Mesendoderm (in vitro differentiated cells): ENCODE results near the gene DNAJC25.
A peak's percentile ranks its signal among the peaks of the same experiment; 100 is the strongest.
"Not testable (repeated sequence)": the region's sequence is repeated elsewhere in the genome, so short reads cannot be mapped to it uniquely, and the experiment has no call there.

Experiments
- DNase-seq: peaks from one replicate; pipeline ENCODE4 v3.0.0; 2013
- H2AK5ac ChIP-seq: 2 replicates; pipeline ENCODE4 v1.6.1; 2013; ENCODE audit warnings: low read length, inconsistent platforms
- H2BK120ac ChIP-seq: 2 replicates; pipeline ENCODE4 v1.6.1; 2013; ENCODE audit warnings: low read depth, mild to moderate bottlenecking, low read length, moderate library complexity, mixed read lengths
- H2BK15ac ChIP-seq: replicated peaks from 2 replicates; pipeline ENCODE4 v1.6.1; 2013; ENCODE audit warnings: low read depth, mild to moderate bottlenecking, moderate library complexity
- H2BK5ac ChIP-seq: 2 replicates; pipeline ENCODE4 v1.6.1; 2013; ENCODE audit warnings: low read length, inconsistent platforms
- H3K18ac ChIP-seq: 2 replicates; pipeline ENCODE4 v1.6.1; 2013; ENCODE audit warnings: mild to moderate bottlenecking, low read length, mixed read lengths
- H3K23ac ChIP-seq: one replicate; pipeline ENCODE4 v1.6.1; 2013; ENCODE audit warnings: low read length
- H3K27ac ChIP-seq: 2 replicates; pipeline ENCODE4 v1.5.1; 2013; ENCODE audit warnings: low read depth, mild to moderate bottlenecking, inconsistent platforms, low read length, moderate library complexity
- H3K27me3 ChIP-seq: 2 replicates; pipeline ENCODE4 v1.6.1; 2013; ENCODE audit warnings: low read length, control low read depth, mild to moderate bottlenecking, inconsistent platforms; ENCODE audit not compliant: insufficient read depth, poor library complexity
- H3K36me3 ChIP-seq: 2 replicates; pipeline ENCODE4 v1.6.1; 2013; ENCODE audit warnings: low read length, inconsistent platforms; ENCODE audit not compliant: control insufficient read depth, insufficient read depth
- H3K4ac ChIP-seq: one replicate; pipeline ENCODE4 v1.6.1; 2013; ENCODE audit warnings: low read depth, mild to moderate bottlenecking, low read length, moderate library complexity
- H3K4me1 ChIP-seq: 2 replicates; pipeline ENCODE4 v1.6.1; 2013; ENCODE audit warnings: low read depth, low read length, inconsistent platforms; ENCODE audit not compliant: control insufficient read depth
- H3K4me2 ChIP-seq: 2 replicates; pipeline ENCODE4 v1.6.1; 2013; ENCODE audit warnings: low read length
- H3K4me3 ChIP-seq: 2 replicates; pipeline ENCODE4 v1.5.1; 2013; ENCODE audit warnings: mild to moderate bottlenecking, low read length
- H3K56ac ChIP-seq: one replicate; pipeline ENCODE4 v1.6.1; 2013; ENCODE audit warnings: low read length
- H3K79me1 ChIP-seq: 2 replicates; pipeline ENCODE4 v1.6.1; 2013; ENCODE audit warnings: low read length, inconsistent platforms
- H3K79me2 ChIP-seq: 2 replicates; pipeline ENCODE4 v1.6.1; 2013; ENCODE audit warnings: mild to moderate bottlenecking, low read length; ENCODE audit not compliant: control insufficient read depth, insufficient read depth
- H3K9ac ChIP-seq: 2 replicates; pipeline ENCODE4 v1.6.1; 2013; ENCODE audit warnings: low read length, inconsistent platforms
- H4K5ac ChIP-seq: one replicate; pipeline ENCODE4 v1.6.1; 2013; ENCODE audit warnings: low read length
- H4K8ac ChIP-seq: one replicate; pipeline ENCODE4 v1.6.1; 2013; ENCODE audit warnings: low read depth, mild to moderate bottlenecking, control low read depth, low read length, moderate library complexity
- WGBS: extraction: QIAGEN DNeasy Blood & Tissue Kit; methylation state at CpG from one replicate; pipeline ENCODE4 v1.1.7; 2013; ENCODE audit warnings: low lambda C conversion rate, missing lambda C conversion rate; ENCODE audit not compliant: insufficient coverage; ENCODE audit errors: extremely low coverage; 5-methylcytosine and 5-hydroxymethylcytosine counted together

DNAJC25 gene

DNA sequence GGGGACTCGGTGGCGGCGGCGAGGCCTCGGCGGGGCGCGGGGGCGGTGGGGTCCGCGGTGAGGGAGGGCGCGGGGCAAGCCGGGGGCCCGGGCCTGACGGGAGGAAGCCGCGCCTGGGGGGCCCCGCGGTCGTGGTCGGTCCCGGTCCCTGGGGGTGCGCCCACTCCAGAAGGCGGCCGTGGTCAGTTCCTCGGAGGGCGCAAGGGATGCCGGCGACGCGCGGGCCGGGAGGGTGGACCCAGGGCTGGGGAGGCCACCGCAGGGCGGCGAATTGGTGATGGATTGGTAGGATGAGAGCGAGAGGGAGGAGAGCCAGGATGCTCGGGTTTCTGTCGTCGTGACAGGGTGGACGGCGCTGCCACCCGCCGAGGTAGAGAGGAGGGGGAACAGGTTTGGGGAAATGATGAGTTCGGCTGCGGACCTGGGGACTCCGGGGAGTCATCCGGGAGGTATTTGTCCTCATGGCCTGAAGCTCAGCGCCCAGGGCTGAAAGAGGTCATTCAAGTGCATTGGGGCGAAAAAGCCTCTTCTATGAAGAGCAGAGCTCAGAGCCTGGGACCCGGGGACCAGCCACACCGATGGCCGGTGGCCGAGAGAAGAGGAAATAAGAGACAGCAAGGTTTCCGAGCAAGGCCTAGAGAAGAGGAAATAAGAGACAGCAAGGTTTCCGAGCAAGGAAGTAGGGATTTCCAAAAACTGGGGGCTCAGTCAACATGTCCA lies 30.8 kb downstream of the DNAJC25 start:
- no peaks in the 10 kb centered on the region for H3K36me3 ChIP-seq
- H3K79me1 ChIP-seq, result peaks cover 10% of the 10 kb centered on the region
- peak overlapping the region; percentile 66 for H3K4ac ChIP-seq
- H2BK15ac ChIP-seq, result no peak overlapping the region
- H2BK120ac ChIP-seq, result no peak overlapping the region
- peak overlapping the region; percentile 78 for H3K4me2 ChIP-seq
- H3K27ac ChIP-seq, result peak overlapping the region; percentile 63
- no peak overlapping the region for H4K5ac ChIP-seq
- H3K18ac ChIP-seq, result peak overlapping the region; percentile 92
- H2BK5ac ChIP-seq, result peak overlapping the region; percentile 33
- peak overlapping the region; percentile 60 for H3K23ac ChIP-seq
- H3K79me2 ChIP-seq, result peaks cover 15% of the 10 kb centered on the region
- H3K27me3 ChIP-seq, result no peaks in the 10 kb centered on the region
- peak overlapping the region; percentile 91 for H3K56ac ChIP-seq
- peak overlapping the region; percentile 78 for H3K9ac ChIP-seq
- no peak overlapping the region for H4K8ac ChIP-seq
- peak; percentile 68 for DNase-seq
- no CpG with 5 or more reads among the region's 57 CpGs for WGBS
- peak overlapping the region; percentile 66 for H3K4me3 ChIP-seq
- no peak overlapping the region for H2AK5ac ChIP-seq
- H3K4me1 ChIP-seq, result peaks cover 5% of the 10 kb centered on the region

DNA sequence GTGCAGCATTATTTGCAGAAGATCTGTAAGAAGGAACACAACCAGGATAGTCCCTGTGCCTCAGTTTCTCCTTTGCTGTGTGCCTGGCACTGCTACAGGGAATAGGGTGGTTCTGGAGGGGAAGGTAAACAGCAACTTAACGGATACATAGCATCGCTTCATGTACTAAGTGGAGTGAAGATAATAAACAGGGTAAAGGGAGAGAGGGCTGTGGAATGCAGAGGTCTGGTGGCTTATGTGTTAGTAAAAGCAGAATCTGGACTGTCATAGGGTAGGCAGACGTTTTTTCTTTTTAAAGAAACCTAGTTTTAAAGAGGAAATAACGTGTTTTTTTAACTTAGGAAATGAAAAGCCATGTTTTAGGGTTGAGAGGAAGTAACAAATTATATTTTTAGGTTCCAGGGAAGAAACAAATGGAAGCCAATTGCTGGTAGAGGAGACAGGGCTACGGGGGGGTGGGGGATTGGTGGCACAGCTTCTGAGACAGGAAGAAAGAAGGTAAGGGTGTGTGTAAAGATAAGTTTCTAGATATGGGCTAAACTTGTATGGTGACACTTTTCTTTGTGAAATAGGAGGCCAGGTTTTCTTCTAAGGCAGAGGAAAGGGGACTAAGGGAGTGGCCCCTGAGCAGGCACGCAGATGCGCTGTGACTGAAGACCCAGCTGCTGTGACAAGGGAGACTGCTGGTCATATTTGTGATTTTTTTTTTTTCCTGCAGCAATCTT lies 31.6 kb downstream of the DNAJC25 start:
- peak; percentile 27 for DNase-seq
- no CpG with 5 or more reads among the region's 7 CpGs for WGBS

DNA sequence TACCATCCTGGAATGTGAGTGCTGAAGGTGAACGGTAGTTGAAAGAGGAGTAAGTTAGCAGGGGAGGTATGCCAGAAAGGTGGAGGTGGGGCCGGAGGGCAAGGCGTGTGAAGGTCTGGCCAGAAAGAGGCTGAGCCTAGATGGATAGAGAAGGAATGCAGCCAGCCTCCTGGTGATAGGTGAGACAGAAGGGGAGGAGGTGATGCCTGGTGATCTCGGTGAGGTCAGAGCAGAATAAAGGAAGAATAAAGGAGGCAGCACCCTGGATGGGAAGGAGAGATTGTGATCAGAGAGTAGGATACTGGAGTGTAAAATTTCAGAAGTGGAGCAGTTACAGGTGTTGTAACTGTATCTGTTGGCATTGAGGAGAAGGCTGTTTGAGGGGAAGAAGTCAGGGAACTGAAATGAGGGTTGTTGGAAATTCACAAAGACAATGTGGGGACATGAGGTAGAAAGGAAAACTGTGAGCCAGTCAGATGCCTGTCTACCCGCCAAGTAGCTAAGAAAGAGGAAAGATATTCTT lies 32.2 kb downstream of the DNAJC25 start:
- H3K23ac ChIP-seq, result no peak overlapping the region
- H3K4me1 ChIP-seq, result peaks cover 5% of the 10 kb centered on the region
- H3K4ac ChIP-seq, result no peak overlapping the region
- H3K27me3 ChIP-seq, result no peaks in the 10 kb centered on the region
- peaks cover 15% of the 10 kb centered on the region for H3K79me2 ChIP-seq
- H3K56ac ChIP-seq, result peak overlapping the region; percentile 74
- no CpG with 5 or more reads among the region's 5 CpGs for WGBS
- H3K79me1 ChIP-seq, result peaks cover 10% of the 10 kb centered on the region
- H3K4me3 ChIP-seq, result no peak overlapping the region
- H3K27ac ChIP-seq, result peak overlapping the region; percentile 72
- no peak overlapping the region for H2BK5ac ChIP-seq
- H2BK120ac ChIP-seq, result no peak overlapping the region
- H2AK5ac ChIP-seq, result no peak overlapping the region
- no peak overlapping the region for H2BK15ac ChIP-seq
- H3K18ac ChIP-seq, result peak overlapping the region; percentile 81
- no peaks in the 10 kb centered on the region for H3K36me3 ChIP-seq
- H4K8ac ChIP-seq, result no peak overlapping the region
- peak; percentile 96 for DNase-seq
- peak overlapping the region; percentile 39 for H3K9ac ChIP-seq
- peak overlapping the region; percentile 28 for H3K4me2 ChIP-seq
- H4K5ac ChIP-seq, result no peak overlapping the region

More for the DNA sequence above, 31.6 kb downstream of the DNAJC25 start:
- Histone ChIP-seq H2BK5ac (peak overlapping the region; percentile 31), H3K23ac (no peak overlapping the region), H2BK15ac (no peak overlapping the region), H3K4ac (no peak overlapping the region), H3K18ac (peak overlapping the region; percentile 81), H4K5ac (no peak overlapping the region), H3K4me2 (peak overlapping the region; percentile 78), H3K27ac (peak overlapping the region; percentile 72), H3K56ac (peak overlapping the region; percentile 91), H3K79me1 (peaks cover 10% of the 10 kb centered on the region), H3K4me1 (peaks cover 5% of the 10 kb centered on the region), H4K8ac (no peak overlapping the region), H3K4me3 (peak overlapping the region; percentile 66), H3K9ac (peak overlapping the region; percentile 78), H2BK120ac (no peak overlapping the region), H3K27me3 (no peaks in the 10 kb centered on the region), H3K36me3 (no peaks in the 10 kb centered on the region), H2AK5ac (no peak overlapping the region), H3K79me2 (peaks cover 15% of the 10 kb centered on the region)

DNA sequence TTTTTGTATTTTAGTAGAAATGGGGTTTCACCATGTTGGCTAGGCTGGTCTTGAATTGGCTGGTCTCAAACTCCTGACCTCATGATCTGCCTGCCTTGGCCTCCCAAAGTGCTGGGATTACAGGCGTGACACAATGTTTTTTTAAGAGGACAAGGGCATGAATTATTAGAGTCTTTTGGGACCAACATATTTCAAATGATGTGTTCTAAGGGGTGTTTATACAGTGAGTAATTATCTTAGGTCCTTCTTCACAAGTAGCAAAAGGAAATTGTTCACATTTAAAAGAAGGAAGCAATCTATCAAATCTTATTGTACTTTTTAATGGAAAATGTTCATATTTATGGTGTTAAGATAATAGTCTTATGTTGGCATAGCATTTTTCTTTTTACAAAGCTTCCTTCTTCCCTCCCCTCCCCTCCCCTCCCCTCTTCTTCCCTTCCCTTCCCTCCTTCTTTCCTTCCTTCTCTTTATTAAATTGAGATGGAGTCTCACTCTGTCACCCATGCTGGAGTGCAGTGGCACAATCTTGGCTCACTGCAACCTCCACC lies 37.0 kb downstream of the DNAJC25 start:
- Histone ChIP-seq H3K23ac (no peak overlapping the region), H3K79me1 (peaks cover 10% of the 10 kb centered on the region), H3K4ac (no peak overlapping the region), H3K4me1 (peaks cover 2% of the 10 kb centered on the region), H3K27me3 (no peaks in the 10 kb centered on the region), H3K9ac (no peak overlapping the region), H2BK5ac (no peak overlapping the region), H3K4me3 (no peak overlapping the region), H3K27ac (no peak overlapping the region), H3K56ac (no peak overlapping the region), H4K8ac (no peak overlapping the region), H2AK5ac (no peak overlapping the region), H3K18ac (no peak overlapping the region), H3K4me2 (no peak overlapping the region), H2BK120ac (no peak overlapping the region), H2BK15ac (no peak overlapping the region), H3K36me3 (no peaks in the 10 kb centered on the region), H4K5ac (no peak overlapping the region), H3K79me2 (peaks cover 12% of the 10 kb centered on the region)
- WGBS, result no CpG with 5 or more reads among the region's 1 CpG
- DNase-seq, result no peak

DNA sequence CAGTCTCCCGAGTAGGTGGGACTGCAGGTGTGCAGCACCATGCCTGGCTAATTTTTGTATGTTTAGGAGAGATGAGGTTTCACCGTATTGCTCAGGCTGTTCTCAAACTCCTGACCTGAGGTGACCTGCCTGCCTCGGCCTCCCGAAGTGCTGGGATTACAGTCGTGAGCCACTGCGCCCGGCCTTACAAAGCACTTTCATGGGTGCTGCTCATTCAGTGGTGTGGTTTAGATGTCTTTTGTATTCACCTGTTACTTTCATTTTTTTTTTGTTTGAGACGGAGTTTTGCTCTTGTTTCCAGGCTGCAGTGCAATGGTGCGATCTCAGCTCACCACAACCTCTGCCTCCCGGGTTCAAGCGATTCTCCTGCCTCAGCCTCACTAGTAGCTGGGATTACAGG lies 37.5 kb downstream of the DNAJC25 start:
- not testable (repeated sequence) for H2BK15ac ChIP-seq, H3K27me3 ChIP-seq, H3K79me1 ChIP-seq, H3K4me3 ChIP-seq, H3K9ac ChIP-seq, H3K4me1 ChIP-seq, H3K27ac ChIP-seq, H3K4ac ChIP-seq, H4K8ac ChIP-seq, H3K23ac ChIP-seq, H3K56ac ChIP-seq, H2BK120ac ChIP-seq, DNase-seq, H3K36me3 ChIP-seq, H3K4me2 ChIP-seq, H2BK5ac ChIP-seq, H2AK5ac ChIP-seq, H4K5ac ChIP-seq, H3K18ac ChIP-seq
- H3K79me2 ChIP-seq, result peaks cover 12% of the 10 kb centered on the region
- WGBS, result no CpG with 5 or more reads among the region's 11 CpGs
